Right renal pelvis (tissue), 4 donors: ENCODE data around the gene PHF21A. TPM values are rescaled to one million over a fixed set of nuclear protein-coding genes. Genes with fewer than 3 reads are reported as not detected.
A peak's percentile ranks its signal among the peaks of the same experiment; 100 is the strongest.
"Not testable (repeated sequence)": the region's sequence is repeated elsewhere in the genome, so short reads cannot be mapped to it uniquely, and the experiment has no call there.

Source experiments
- DNase-seq, 4 donors: peaks; one replicate each; pipeline ENCODE4 v3.0.0-alpha.2; 2013; ENCODE audit warnings: low read depth in 4 of 4, low spot score in 3 of 4, missing footprints in 1 of 4
- polyA plus RNA-seq, 4 donors: library from polyadenylated mRNA; unstranded; fragments of 120-200 nt; gene quantifications; one replicate each; pipeline ENCODE4 v1.2.1, GENCODE V29; 2013; ENCODE audit not compliant: insufficient read length in 4 of 4

PHF21A gene
- polyA plus RNA-seq, 4 donors, result 41.5 to 52.2 (median 49.9) TPM

DNA sequence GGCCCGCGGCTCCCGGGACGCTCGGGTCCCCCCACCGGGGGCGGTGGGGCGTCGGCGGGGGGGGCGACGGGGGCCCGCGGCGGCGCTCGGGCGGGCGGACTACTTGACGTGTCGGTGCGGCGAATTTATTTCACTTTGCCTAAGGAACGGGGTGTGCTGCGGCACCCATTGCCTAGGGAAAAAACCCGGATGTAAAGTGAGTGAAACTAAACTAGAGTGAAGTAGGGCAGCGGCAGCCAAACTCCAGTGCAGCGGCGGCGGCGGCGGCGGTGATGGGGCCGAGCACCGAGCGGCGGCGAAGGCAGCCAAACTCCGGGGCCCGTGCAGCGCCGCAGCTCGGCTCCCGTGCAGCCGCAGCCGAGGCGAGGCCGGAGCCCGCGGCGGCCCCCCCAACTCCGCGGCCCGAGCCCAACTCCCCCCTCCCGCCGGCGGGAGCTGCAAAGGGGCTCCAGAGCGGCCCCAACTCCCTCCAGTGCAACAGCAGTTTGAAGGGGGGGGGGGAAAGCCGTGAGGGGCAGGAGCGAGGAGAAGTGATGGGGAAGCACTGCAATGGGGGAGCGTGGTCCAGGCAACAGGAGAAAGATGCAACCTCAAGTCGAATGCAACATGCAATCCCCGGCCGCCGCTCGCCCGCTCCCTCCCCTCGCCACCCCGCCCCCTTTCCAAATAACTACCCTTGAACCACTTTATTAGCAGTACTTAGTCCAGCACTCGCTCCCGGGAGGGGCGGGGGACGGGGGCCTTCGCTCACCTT is 647 bp upstream of the PHF21A start:
- peak; percentile 67 to 76 (median 75) for DNase-seq

DNA sequence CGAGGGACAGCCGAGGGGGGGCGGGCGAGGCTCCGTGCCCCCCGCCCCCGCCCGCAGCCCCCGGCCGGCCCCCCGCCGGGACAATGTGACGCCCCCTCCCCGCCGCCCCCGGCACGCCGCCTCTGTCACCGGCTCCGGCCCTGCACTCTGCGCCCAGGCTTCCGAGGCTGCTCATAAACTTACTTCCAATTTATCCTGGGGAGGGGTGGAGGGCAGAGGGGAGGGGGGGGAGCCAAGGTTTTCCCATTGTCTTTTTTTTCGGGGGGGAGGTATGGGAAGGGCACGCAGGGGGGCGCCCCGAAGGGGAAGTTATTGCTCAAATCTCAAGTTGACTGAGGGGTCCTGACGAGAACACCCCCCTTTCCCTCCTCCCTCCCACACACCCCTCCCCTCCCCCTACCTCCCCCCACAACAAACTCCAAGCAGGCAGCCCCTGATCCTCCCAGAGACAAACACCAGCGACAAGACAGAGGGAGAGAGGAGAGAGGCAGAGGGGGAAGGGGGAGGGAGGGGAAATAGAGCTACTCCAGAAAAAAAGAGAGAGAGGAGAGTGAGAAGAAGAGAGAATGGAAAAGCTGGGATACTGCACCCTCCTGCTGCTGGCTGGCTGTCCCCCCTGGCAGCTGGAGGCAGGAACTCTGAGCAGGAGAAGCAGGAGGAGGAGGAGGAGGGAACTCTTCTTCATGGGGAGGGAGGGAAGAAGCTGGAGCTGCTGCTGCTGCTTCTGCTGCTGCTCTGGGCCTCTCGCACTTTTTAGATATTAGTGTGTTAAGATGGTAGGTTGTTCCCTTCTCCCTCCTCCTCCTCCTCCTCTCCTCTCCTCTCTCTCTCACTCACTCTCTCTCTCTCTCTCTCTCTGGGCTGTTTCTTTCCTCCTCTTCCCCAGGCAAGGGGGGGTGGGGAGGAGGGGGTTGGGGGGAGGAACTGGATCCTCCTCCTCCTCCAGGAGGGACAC is 631 bp downstream of the PHF21A start:
- peak in 3 of 4 donors; percentile 49 to 72 (median 64) for DNase-seq

DNA sequence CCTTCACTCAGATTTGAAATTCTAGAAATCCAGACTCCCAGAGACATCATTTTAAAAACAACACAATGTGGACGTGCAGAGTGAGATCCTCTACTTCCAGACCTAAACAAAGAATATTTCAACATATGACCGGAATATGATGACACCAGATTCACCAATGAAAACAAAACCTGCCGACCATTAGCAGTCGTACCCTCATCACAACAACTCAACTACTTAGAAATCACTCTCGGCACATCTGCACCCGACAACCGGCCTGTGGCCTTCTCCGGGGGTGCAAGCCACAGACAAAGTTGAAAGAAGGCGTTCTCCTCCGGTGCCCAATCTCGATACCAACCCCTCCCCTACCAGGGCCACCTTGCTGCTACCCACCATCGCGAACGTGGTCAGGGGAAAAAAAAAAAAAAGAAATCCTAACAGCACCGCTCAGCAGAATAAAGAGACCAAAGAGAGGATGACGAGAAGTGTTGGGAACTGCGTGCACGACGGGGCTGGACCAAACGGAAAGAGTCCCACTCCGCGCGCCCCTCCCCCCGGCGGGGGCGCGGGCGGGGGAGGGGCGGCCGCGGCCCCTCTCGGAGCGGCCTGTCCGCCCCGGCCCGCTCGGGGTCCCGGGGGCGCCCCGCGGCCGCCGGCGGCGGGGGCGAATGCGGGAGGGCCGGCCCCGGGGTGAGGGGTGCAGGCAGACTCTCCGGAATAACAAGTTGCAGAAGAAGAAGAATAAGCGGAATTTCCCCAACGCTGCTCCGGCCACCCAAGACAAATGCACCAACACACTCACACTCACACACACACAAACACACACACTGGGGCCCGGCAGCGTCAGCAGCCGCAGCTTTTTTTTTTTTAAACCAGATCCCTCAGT is 1.7 kb downstream of the PHF21A start:
- peak; percentile 48 to 63 (median 54) for DNase-seq

DNA sequence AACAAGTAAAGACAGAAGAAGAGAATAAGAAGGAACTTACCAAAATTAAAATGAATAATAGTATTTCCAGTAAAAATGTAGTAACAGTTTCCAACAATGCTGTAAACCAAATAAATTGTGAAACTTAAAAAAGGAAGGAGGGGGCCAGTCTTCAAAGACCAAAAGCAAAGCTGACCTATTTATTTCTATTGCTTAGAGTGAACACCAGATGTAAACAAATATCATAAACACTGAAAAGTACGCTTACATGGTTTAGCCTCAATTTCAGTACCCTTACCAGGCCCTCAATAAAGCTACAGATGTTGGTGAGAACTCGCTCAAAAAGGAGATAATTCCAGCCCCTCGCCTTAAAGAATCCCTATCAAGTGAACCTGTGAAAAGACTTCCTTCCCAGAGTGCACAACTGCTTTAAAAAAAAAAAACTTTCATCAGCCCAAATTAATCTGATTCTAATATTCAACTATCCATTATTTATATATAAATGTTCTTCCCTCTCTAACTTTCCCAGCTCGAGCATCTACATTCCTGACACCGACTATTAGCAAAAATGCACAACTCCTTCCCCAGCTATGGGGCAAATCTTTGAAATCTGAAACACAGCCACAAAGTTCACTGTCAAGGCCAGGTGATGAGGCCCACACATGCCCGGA is 2.4 kb downstream of the PHF21A start:
- no peak for DNase-seq

DNA sequence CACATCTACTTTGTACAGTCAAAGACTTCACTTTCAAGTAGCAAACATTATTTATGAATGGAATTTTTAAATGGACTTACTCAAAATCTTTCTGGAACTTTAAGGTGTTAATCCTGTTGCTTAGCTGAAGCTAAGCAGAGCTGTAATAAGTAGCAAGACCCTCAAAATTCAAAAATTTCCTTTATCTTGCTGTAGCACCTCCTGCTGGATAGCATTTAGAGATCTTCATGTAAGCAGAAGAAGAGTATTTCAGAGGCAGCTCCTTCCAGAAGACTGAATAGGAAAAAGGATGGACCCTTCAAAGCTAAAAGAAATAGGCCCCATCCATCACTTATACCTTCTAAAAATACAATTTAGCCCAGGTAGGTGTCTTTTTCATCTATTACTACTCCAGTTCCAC is 3.4 kb downstream of the PHF21A start:
- no peak for DNase-seq

DNA sequence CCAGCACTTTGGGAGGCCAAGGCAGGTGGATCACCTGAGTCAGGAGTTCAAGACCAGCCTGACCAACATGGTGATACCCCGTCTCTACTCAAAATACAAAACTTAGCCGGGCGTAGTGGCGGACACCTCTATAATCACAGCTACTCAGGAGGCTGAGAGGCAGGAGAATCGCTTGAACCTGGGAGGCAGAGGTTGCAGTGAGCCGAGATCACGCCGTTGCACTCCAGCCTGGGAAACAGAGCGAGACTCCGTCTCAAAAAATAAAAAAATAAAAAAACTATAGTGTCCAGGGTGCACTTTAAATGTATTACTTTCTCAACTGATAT is 4.6 kb downstream of the PHF21A start:
- DNase-seq, result not testable (repeated sequence)

DNA sequence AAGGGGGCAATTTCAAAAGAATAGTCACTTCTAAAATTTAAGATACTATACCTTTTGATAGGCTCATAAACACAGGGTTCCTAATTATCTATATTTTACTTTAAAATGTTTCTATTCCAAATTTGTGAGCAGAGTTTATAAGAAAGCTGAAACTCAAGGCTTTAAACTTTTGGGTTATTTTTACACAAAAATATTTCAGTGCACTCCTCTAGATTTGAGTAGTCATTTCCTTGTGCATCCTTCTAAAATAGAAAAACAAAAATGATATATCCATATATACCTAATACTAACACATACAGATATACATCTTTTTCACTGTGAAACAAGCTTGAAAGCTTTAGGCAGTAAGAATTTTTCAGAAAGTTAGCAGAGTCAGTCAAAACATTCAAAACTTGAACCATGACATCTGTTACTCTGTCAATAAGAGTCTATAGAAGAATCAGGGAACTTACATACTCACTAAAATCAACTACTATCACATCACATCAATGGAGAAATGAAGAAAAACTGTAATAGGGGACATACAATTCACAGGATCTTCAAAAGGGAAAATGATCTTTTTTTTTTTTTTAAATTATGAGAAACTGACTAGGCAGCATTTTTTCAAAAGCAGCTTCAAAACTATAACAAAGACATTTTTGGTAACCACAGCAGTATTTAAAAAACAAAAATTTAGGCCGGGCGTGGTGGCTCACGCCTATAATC is 5.1 kb downstream of the PHF21A start:
- no peak for DNase-seq

DNA sequence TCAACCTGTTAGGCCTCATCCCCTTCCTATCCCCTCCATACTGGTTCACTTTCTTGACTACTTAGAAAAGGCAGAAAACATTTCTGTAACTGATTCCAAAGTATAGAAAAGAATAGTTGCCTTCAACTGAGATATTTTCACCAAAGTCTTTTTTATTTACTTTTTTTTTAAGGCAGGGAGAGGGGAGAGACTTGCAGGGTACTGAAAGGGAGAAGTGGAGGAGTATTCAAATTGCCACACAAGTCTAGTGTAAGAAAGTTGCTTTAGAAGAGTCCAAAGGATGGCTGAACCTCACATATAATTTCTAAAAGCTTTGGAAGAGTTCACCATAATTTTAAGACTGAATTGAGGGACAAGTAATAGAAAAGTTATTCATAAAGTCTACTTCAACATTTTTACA is 6.3 kb downstream of the PHF21A start:
- no peak for DNase-seq

DNA sequence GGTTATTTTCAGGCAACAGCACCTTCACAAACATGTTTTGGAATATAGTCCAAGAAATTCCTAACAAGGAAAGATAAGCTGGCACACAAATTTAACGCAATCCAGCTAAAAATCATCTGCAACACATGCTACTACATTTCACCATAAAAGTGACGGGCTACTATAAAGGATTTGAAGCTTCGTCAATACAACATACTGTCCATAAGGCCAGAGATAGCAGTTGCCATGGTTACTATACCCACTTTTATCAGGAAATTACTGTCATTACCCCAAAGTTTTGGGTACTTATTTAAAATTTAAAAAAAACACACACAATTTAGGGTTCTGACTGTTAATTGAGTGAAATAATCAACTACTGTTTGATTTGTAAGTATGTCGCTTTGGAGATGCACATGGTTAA is 6.9 kb downstream of the PHF21A start:
- DNase-seq, result no peak

GRCh38 chr11:46112961-46113607 is 8.2 kb downstream of the PHF21A start:
- peak in 2 of 4 donors; percentile 48 to 49 for DNase-seq

DNA sequence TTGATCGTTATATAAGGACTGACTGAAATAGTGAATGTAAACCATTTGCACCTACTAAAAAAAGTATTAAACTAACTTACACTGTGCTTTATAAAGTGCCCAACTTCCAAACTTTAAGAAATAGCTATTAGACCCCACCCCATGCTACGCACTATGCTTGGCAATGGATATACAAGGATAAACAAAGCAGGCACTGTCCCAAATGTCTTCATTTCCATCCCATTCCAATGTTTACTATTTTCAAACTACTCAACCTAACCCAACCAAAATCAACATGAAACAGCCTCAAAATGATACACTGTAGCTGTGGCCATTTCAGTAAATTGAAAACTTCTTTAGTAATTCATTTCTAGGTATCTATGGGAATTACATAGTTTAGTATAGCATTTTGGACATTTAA is 12.5 kb downstream of the PHF21A start:
- no peak for DNase-seq

- no peak for DNase-seq
These were observed 13.5 kb downstream of the PHF21A start for GRCh38 chr11:46107780-46108179.

DNA sequence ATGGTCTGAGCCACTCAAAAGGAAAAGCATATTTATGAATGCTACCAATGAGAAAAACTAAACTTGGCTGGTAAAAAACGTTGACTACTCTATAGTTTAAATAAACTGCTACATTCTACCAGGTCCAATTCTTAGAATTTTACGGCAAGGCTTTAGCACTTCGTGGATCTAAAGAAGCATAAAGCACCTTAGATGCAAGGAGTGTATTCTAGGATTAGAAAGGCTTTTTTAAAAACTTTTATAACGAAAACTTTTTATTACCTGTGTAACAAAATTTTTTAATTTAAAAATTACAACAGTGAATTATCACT is 13.9 kb downstream of the PHF21A start:
- DNase-seq, result no peak

DNA sequence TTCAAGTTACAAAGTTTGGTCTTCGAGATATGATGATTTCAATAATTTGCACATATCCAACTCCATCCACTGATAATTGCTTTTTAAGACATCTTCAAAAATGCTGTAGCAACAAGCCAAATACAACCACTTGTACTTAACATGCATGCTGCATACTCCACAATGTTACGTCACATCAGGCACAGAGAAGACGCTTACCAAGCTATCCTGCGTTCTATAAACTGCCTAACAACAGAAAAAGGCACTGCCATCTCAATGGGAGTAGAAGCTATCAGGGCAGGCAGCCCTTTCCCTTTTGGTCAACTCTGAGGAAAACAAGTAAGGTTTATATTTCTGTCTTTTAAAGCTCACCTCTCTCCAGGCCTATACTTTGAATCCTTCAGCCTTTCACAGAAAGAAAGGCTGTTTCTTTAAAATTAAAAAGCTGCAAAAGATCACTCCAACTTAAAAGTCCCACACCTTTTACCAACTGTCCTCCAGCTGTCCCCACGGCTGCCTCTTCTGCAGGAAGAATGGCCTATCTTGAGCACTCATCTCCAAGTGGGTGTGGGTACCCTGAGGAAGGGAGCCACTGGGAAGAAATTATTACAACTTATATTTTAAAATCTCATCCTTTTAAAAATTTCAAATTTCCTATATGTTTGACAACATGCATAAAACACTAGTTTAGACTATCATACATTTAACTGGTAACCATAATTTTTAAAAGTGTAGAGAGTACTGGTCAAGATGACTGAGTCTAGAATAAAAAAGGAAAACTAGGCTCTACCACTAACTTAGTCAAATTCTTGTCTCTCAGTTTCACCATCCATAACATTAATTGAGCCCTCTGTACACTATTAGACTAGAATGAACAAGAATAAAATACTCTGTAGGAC is 14.5 kb downstream of the PHF21A start:
- no peak for DNase-seq

- DNase-seq, result no peak
These were observed 15.3 kb downstream of the PHF21A start for GRCh38 chr11:46105926-46106325.

DNA sequence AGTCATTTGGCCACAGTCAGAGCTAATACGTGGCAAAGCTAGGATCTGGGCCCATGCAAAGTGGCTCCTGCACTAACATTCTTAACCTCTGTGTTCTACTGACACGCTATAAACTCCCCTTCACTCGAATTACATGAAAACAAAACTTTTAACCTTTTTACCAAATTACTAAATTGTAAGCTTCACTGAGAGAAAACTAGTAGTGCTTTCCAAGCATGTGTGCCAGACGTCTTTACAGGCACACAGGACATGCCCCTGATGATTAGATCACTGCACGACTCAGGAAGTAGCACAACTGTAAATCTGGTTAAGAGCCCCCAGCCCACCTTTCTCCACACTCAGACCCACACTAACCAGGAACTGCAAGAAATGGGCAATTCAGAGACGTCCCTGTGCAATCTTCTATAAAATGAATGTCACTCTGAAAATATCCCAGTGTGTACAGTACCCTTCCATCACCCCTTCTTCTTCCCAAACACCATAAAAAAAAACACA is 16.1 kb downstream of the PHF21A start:
- DNase-seq, result no peak

GRCh38 chr11:46102843-46103242 is 18.4 kb downstream of the PHF21A start:
- no peak for DNase-seq

- no peak for DNase-seq
These were observed 20.6 kb downstream of the PHF21A start for GRCh38 chr11:46100670-46101069.
